ENCODE data around the gene SCG2. TPM values are rescaled to one million over a fixed set of nuclear protein-coding genes. Genes with fewer than 3 reads are reported as not detected.
A peak's percentile ranks its signal among the peaks of the same experiment; 100 is the strongest.
"Not testable (repeated sequence)": the region's sequence is repeated elsewhere in the genome, so short reads cannot be mapped to it uniquely, and the experiment has no call there.

Gene SCG2
- polyA plus RNA-seq, 10 donors, result 0.05 to 0.21 (median 0.12) TPM; not detected in 3

DNA sequence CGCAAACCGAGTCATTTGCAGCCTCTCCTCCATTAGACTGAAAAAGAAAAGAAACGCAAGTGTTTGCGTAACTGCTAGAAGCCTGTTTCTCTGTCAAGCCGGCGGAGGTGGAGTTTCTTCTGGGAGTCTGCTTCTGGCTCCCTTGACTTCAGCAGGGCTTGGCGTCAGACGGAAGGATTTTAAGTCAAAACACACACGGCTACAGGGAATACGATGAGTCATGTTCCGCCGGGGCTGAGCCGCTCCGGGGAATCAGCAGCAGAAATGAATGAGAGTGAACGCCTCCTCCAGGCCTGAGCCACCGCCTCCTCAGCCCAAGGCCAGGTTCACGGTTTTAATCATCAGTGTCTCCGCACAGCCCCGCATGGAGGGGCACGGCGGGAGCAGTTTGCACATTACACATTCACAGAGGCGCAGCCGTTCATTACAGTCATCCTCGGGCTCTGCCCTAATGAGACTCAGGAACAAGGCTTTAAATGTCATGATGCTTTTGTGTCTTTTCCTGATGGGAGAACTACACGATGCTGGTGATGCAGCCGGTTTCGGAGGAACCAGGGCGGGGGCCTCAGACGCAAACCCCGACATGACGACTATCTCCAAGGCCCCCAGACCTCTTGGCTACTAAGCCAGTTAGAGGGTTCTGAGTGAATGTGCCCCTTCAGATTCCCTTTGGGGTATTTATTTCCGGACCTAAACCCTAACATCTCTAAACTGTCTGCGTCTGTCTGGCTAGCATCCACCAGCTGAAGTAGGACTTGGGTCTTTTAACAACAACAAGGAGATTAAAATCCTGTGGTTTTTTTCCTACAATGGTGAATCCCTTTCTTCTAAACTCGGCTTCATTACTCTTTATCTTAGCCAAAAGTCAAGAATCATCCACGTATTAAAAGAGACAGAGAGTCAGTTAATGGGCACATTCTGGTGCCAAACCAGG, 11.1 kb upstream of the SCG2 start:
- DNase-seq, result peak; percentile 63 to 93 (median 87)

DNA sequence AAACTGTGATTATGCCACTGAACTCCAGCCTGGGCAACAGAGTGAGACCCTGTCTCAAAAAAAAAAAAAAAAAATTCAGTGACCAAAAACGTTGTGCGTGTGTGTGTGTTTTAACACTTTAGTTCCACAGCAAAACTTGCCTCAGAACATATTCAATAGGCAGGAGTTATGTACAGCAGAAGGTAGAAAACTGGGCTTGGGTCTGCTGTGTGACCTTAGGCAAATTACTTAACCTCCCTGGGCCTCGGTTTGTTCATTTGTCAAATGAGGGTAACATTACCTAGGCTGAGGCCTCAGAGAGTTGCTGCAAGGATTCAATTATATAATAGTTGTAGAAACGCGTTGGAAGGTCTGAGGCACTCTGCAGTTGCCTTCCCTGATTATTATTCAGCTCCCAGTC, 10.3 kb upstream of the SCG2 start:
- no peak for DNase-seq

DNA sequence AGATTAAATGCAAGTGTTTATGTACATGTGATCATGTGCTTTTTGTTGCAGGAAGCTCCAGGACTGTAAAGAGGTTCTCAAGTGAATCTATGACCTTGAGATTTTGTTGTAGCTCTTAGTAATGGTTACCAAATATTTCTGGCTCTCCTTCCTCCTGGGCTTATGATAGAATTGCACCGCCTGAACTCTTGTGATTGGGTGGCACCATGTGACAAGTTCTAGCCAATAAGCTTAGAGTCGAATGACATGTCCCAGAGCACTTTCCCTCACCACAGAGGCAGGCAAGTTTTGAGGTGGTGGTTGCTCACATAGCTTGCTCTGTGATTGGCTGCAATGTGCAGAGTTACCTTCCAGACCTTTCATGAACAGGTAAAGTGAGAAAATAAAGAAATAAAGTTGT, 8.9 kb upstream of the SCG2 start:
- DNase-seq, result no peak

DNA sequence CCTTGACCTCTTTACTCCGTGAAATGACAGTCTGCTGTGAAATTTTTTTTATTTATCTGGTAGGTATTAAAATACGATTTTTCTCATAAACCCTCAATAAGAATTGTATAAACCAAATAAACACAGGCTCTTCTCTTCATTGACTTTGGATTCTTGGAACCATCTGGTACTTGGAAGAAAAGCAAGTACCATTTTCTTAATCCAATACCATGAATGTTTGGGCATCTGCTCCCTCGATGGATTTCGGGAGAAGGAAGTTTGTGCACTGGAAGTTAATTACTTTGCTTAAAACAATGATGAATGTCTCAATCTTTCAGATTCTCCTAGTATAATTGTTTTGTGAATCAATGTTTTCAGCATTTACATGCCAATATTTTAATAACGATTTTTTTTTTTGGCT, 5.3 kb upstream of the SCG2 start:
- no peak for DNase-seq

DNA sequence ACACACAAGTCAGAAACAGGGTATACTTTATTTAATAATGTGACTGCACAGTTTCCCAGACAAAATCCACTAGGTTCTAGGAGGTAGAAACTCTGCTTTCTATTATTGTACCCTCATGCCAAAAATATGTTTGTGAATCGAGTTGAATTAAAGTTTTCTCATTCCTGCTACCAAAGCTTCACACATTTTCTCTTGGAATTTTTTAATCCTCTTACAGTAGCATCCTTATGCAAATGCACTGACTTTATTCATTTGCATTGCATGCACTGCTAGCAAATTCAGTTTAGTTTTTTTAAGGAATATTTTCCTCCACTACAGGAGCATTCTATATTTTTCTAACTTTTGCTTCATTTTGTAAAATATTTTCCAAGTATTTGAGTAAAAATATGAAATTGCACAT, 4.8 kb upstream of the SCG2 start:
- DNase-seq, result no peak

DNA sequence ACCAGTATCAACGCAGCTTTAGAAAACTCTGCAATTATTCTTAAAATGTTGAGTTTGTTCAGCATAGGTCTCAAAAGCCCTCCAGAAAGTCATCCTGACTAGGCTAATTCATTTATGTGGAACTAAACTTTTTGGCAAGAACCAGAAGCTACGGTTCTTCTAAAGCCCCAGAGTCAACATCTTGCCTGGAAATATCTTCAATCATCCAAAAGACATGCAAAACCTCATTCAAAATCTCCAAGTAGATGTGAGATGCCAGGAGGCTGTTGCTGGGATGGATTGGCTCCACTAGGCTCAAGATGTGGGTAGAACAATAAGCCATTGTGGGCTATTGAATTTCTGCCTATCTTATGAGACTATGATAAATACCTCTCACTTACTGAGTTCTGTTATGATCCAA, 2.1 kb upstream of the SCG2 start:
- DNase-seq, result no peak

DNA sequence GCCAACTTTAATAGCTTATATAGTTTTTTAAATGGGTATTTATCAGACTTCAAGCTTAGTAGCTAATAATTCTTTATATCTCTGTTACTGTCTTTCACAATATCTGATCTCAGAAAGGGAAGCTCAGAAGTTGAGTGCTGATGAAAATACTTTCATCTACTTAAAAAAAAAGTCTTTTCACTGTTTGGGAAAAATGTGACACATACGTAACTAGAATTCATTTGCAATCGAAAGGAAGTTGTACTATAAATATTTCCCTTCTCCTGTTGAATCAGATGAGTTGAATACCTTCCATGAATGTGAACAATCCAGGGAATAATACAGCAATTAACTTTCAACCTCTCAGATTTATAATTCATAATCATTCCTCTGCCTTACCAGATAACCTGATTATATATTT, 811 bp upstream of the SCG2 start:
- no peak for DNase-seq

DNA sequence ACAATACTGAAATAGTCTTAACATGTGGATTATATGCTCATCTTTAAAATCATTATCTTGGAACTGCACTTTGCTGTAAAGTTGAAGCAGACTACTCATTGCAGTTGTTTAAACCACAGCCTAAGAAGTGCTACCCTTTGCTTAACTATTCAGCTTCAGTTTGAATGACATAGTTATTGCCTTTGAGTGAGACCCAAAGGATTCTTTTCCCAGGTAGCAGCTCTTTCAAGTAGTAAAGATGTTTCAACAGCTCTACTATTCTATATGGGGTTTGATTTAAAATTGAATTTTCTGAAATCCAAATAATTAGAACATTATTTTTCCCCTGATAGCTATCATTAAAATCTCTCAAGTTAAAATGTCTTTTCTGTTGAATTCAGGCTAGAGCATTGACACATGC, 1.1 kb downstream of the SCG2 start:
- no peak for DNase-seq

DNA sequence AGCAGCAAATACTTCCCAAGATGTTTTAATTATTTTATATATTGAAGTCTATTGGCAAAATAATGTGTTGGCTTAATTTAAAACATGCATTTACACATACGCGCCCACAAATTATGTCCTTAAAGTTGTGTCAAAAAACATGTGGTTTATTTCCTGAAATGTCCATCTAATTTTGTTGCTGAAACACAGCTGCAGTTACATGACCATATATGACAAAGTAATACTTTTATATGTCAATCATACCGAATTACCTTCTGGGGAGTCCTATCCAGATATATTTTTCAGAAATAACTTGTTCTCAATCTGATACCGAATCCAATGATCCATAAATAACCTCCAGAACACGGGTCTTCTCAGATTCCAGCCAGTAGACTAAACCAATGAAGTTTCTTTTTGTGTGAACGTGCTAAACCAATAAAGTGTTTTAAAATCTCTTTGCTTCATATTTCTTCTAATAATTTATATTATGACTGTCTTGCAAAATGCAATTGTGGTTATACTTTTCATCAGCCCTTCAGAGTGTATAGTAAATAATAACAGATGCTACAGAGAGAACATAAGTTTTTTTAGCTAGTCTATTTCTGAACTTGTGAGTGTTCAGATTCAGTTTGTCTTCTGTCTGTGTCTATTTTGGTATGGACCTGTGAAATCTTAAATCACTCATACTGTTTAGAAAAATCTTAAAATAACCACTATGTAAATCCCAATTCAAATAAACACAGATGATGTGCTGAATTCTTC, 2.4 kb downstream of the SCG2 start:
- DNase-seq, result no peak

DNA sequence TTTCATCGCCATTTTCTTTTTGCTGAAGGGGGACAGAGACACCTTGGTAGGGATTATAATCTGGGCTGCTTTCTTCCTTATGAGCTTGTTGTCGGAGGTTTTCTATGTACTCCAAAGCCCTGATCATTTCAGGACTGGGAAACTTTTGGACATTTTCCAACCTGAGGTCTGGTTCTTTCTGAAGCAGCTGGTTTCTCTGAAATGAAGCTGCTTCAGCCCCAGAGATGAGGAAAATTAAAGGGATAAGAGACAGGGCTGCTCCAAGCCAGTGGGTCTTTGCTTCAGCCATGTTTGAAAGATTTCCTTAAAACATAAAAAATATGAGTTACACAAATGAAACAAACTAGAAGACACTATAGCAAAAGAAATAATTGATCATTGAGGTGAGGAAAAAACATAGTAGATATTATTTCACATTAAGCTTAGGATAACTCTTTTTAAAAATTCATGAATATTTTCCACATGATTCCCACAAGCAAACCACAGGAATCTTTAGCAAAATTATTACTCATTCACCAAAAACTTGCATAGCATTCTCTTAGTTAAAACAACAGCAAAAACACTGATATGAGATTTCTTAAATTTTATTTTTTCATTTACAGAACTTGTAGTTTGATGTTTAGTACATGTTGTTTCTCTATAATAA, 3.0 kb downstream of the SCG2 start:
- DNase-seq, result peak in 1 of 3 donors; percentile 76

DNA sequence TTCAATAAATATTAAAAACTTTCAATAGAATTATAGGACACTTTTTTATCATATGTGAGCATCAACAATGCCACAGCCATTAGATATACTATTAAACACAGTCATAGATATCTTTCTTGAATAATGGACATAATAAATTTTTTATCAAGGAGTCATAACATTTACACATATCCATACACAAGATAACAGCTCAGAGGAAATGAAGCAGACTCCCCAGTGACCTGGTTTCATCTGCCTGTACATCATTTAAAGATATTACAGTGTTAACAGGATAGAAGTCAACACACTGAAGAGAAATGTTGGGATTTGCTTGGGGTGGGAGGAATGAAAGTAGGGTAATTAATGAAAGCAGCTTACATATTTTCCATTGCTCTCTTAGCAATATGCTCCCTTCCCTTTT, 5.1 kb downstream of the SCG2 start:
- peak in 1 of 3 donors; percentile 72 for DNase-seq

DNA sequence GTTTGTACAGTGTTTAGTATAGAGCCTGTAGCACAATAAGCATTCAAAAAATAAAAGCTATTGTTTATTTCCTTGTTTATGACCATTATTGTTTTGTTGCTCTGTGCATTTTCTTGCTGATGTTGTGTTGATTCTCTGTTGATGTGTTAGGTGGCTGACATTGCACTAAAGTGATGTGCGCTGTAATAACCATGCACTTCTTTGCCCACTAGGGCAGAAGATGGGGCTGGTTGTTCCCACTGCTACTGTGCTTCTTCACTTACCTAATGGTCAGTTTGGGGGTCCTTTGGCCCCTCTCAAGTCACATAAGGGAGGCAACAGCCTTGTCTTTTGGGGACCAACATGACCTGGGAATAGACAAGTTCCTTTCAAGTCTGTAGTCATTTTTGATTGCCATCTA, 6.0 kb downstream of the SCG2 start:
- DNase-seq, result no peak

DNA sequence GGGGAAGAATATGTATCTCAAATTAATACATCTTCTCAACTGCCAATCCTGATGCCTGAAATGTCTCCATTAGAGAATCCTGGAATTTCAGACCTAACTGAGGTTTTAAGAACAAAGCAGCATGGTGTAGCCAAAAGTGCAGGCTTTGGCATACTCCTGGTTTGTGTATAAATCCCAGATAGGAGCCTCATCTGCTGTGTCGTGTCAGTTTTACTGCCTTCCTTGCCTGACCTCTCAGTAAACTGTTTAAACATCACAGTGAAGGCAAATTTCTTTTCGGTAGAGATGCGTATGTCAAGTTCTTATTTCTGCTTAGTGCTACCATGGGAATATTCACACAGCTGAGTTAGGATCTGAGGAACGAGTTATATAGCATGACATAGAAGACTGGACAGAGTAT, 7.3 kb downstream of the SCG2 start:
- DNase-seq, result no peak

DNA sequence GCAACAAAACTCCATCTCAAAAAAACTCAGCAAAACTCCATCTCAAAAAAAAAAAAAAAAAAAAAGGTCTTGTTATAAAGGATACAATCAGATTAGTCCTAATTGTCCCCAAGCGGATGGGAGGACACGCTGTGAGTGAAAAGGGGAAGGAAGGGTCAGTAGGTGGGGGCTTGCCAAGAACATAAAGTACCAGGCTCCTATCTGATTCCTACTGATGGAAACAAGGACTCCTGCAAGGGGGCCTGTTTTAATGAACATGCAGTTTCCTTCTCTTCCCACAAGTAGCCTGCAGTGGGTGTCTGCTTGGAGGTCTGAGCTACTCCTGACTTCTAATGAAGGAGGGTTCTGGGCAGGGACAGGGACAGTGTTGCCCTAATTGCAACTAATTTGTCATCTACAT, 7.9 kb downstream of the SCG2 start:
- DNase-seq, result no peak

DNA sequence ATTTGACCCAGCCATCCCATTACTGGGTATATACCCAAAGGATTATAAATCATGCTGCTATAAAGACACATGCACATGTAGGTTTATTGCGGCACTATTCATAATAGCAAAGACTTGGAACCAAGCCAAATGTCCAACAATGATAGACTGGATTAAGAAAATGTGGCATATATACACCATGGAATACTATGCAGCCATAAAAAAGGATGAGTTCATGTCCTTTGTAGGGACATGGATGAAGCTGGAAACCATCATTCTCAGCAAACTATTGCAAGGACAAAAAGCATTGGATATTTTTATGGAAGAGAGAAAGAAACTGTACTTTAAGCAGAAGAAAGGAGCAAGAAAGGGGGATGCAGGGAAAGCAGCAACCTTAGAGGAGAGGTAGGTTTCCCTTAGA, 9.5 kb downstream of the SCG2 start:
- not testable (repeated sequence) for DNase-seq

DNA sequence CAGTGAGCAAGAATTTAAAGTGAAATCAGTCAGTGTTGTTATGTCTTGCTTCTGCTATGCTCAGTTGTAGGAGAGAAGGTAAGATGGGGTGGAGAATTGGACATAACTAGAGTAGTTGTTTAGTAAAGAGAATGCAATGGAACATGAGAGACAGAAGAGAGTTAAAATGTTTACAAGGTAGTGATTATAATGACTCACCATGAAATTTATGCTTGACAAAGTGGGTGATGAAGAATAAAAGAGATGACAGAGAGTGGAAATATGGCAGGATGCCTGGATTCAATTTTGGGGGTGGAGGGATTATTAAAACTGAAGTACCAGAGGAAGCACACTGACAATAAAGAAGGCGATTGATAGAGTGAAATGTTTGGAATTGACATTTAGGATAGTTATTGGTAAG, 10.6 kb downstream of the SCG2 start:
- no peak for DNase-seq

DNA sequence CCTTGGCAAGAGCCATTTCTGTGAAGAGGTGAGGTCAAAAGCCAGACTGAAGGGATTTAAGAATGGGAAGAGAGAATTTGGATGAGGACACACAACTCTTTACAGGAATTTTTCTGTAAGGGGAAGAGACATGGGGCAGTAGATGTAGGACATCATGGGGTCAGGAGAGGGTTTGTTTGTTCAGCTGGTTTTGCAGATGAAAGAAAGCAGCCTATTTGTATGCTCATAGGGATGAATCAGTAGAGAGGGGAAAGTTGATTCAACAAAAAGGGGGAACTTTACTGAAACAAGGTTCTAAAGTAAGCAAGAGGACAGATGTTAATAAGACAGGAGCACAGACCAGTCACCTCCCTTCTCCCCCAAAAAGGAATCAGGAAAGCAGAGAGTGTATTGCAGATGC, 11.2 kb downstream of the SCG2 start:
- DNase-seq, result no peak

DNA sequence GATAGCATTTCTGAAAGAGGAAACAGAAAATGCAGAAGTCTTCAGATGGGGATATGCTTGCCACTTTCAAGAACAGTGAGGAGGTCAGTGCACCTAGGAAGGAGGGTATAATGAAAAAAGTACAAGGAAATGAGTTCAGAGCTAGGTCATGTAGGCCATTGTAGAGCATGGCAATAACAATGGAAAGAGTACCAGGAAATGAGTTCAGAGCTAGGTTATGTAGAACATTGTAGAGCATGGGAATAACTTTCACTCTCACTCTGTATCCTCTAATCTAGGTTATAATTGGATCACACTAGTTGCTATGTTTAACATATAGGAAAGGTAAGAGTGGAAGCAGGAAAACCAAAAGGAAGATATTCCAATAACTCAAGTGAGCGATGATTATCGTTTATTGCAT, 12.3 kb downstream of the SCG2 start:
- DNase-seq, result no peak

DNA sequence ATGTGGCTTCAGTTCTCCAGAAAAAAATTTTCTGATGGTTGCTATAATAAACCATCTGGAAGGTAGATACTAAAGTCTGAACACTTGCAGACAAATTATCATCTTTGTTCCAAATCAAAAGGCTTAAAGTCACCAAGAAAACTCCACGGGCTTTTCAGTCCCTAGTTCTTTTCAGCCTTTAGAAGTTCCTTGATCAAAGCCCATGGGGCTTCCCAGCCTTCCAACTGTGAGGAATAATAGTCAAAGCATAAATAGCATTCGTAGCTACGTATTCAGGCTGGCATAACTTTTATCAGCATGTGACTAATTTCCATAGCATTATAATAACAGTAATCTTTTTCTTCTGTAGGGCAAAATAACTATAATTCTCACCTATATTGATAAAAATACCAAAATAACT, 13.9 kb downstream of the SCG2 start:
- no peak for DNase-seq

DNA sequence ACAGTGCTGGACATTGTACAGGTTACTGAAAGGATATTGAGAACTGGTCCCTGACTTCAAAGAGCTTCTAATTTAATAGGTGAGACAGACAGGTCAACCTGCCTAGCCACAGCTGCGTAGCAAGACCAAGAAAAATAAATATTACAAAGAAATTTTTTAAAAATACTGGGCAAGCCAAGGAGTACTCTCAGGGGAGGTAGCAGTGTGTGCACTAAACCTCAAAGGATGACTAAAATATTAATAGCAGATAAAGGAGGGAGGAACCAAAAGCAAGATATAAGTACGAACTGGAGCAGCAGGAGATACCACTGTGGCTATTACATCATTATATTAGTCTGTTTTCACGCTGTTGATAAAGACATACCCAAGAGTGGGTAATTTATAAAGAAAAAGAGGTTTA, 14.9 kb downstream of the SCG2 start:
- DNase-seq, result no peak

DNA sequence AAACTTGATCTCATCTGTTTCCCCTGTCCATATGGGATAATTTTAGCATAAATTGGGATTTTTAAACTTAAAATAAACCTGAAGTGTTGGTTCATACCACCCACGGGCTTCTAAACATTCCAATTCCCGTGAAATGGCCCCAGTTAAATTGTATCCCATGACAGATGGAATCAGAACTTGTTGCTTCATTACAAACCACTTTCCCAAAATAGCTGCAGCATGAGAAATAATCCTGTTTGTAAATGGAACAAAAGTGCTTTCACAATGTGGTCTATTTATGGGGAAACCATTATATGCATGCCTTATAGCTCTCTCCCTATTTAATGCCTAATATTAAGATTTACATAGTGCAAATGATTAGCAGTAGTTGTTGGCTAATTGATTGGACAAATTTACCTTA, 15.9 kb downstream of the SCG2 start:
- DNase-seq, result peak in 1 of 3 donors; percentile 52

DNA sequence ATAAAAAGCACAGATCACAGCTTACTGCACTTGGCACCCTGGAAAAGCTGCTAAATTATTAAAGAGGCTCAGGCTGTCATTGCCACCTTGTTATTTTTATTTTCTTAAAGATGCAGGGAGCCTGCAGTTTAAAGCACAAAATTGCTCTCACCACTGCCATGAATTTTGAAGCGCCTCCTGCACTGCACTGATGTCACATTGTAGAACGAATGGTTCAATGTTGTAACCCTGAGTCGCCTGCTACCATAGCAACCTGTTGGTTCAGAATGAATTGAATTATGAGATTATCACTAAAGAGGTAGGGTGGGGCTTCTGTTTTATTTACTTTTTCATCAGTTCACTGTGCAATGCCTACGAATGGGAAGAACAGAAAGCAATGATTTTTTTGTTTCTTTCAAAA, 16.5 kb downstream of the SCG2 start:
- DNase-seq, result no peak

DNA sequence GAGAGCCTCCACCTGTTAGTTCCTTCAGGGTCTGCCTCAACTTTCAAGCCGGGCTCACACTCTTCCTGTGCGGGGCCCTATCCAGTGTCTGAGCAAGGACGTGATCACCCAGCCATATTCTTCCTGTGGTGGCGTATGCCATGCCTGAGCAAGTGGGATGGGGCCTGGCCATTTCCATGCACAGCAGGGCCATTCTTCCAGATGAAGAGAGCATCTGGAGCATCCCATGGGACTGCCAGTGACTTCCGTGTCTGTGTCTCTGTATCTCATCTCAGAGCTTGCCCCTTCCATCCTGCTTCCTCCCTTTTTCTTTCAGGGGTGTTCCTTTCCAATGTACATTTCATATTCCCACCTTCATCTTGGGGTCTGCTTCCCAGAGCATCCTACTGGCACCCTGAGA, 20.2 kb downstream of the SCG2 start:
- no peak for DNase-seq
